Cardiac muscle cell (in vitro differentiated cells and primary cell): ENCODE results near the gene NACC1. TPM values are rescaled to one million over a fixed set of nuclear protein-coding genes. Genes with fewer than 3 reads are reported as not detected.
A peak's percentile ranks its signal among the peaks of the same experiment; 100 is the strongest.

Experiments
- DNase-seq, 2 donors: peaks; one replicate each; pipeline versions ENCODE4 v3.0.0 to v3.0.0-alpha.2; 2010 to 2017; ENCODE audit warnings: low read depth in 1 of 2, low spot score in 1 of 2
- H3K27ac ChIP-seq: fragments of 200-600 bp; sonication (generic); 2 replicates; pipeline ENCODE4 v1.5.1; 2016
- H3K27me3 ChIP-seq: fragments of 200-600 bp; sonication (generic); 2 replicates; pipeline ENCODE4 v1.6.0; 2016; ENCODE audit warnings: control low read depth
- H3K36me3 ChIP-seq: fragments of 200-600 bp; sonication (generic); 2 replicates; pipeline ENCODE4 v1.5.1; 2016; ENCODE audit warnings: control low read depth
- H3K4me1 ChIP-seq: fragments of 200-600 bp; sonication (generic); 2 replicates; pipeline ENCODE4 v1.8.1; 2017; ENCODE audit warnings: low read depth, mild to moderate bottlenecking, mixed run types
- H3K4me3 ChIP-seq: fragments of 200-600 bp; sonication (generic); 2 replicates; pipeline ENCODE4 v1.5.1; 2016; ENCODE audit warnings: mild to moderate bottlenecking
- H3K9me3 ChIP-seq: fragments of 200-600 bp; sonication (generic); 2 replicates; pipeline ENCODE4 v1.5.1; 2017; ENCODE audit warnings: low read depth, mild to moderate bottlenecking, control low read depth
- CTCF ChIP-seq: IDR thresholded peaks from 2 replicates; pipeline ENCODE4 v1.5.1; 2012; ENCODE audit warnings: low read depth, mild to moderate bottlenecking, low read length
- polyA plus RNA-seq: library from polyadenylated mRNA; unstranded; fragments of >200 nt; fragmentation: Nextera tagmentation; extraction: Ambion mirVana; gene quantifications from 2 replicates; pipeline ENCODE4 v1.2.1, GENCODE V29; 2016
- total RNA-seq: library from RNA; depleted of rRNA; stranded (reverse); fragments of >200 nt; gene quantifications from 2 replicates; pipeline ENCODE4 v1.2.3, GENCODE V29; 2016

The NACC1 gene
- total and polyA plus RNA-seq, 2 experiments from 2014 or later: 13.3 to 75.1 TPM

DNA sequence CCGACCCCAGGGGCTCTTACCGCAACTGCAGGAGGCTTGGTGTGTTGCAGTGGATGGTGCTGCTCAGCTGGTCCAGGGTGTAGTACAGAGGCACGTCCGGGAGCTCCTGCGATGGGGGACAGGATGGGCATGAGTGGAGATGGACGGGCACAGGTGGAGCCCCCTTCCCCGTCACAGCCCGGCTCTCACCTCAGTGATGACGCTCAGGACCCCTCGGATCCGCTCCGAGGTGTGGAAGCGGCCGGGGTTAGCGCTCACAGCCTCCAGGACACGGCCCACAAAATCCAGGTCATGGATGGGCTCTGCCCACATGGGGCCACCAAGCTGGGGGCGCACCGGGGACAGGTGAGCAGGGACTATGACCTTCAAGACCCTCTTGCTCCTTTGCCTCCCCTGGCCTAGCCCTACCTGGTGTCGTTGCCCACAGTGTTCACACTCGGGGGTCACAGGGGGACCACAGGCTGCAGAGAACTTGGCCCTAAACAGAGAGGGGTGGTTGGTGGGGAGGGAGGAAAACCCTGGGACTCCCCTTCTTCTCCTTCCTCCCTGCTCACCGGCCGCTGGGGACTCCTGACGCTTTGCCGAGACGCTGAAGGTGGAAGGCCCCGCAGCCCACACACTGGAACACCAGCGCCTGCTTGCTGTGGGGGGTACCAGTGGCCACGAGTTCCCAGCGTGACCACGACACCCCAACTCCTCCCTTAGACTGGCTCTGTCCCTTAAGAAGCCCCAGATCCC lies 8.5 kb upstream of the NACC1 start:
- no peak overlapping the region for H3K27ac ChIP-seq
- TF ChIP-seq CTCF: no peak
- no peaks in the 10 kb centered on the region for H3K9me3 ChIP-seq
- no peaks in the 10 kb centered on the region for H3K4me1 ChIP-seq
- peaks cover 3% of the 10 kb centered on the region for H3K36me3 ChIP-seq
- H3K4me3 ChIP-seq: no peak overlapping the region
- DNase-seq: no peak
- H3K27me3 ChIP-seq: no peaks in the 10 kb centered on the region

GRCh38 chr19:13110099-13110610 lies 7.9 kb upstream of the NACC1 start:
- no peak for TF ChIP-seq CTCF
- H3K36me3 ChIP-seq: peaks cover 5% of the 10 kb centered on the region

GRCh38 chr19:13112555-13112954 lies 5.5 kb upstream of the NACC1 start:
- peaks cover 5% of the 10 kb centered on the region for H3K36me3 ChIP-seq
- H3K27me3 ChIP-seq: no peaks in the 10 kb centered on the region
- no peak overlapping the region for H3K4me3 ChIP-seq
- H3K9me3 ChIP-seq: no peaks in the 10 kb centered on the region
- peaks cover 7% of the 10 kb centered on the region for H3K4me1 ChIP-seq
- DNase-seq: no peak
- no peak for TF ChIP-seq CTCF
- no peak overlapping the region for H3K27ac ChIP-seq

More at GRCh38 chr19:13110099-13110610, 7.9 kb upstream of the NACC1 start:
- Histone ChIP-seq H3K27ac (no peak overlapping the region), H3K27me3 (no peaks in the 10 kb centered on the region), H3K4me1 (peaks cover under 1% of the 10 kb centered on the region), H3K9me3 (no peaks in the 10 kb centered on the region), H3K4me3 (no peak overlapping the region)
- DNase-seq: no peak

DNA sequence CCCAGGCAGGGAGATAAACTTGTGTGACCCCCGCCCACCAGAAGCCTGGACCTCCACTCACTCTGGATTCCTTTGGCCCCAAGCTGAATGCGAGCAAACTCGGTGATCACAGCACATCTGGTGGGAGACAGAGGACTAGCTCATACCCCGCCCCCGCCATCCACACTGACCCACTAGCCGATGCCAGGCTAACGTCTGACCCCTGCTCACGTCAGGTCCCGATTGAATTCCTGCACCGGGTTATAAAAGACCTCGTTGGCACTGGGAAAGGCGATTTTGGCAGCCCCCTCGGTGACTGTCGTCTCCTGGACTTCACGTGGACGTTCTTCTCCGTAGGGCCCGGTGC lies 2.2 kb upstream of the NACC1 start:
- Histone ChIP-seq H3K27me3 (no peaks in the 10 kb centered on the region), H3K4me1 (peaks cover 11% of the 10 kb centered on the region), H3K36me3 (peaks cover 5% of the 10 kb centered on the region), H3K9me3 (no peaks in the 10 kb centered on the region), H3K27ac (peak overlapping the region; percentile 87), H3K4me3 (peak overlapping the region; percentile 85)
- DNase-seq: no peak
- no peak for TF ChIP-seq CTCF

GRCh38 chr19:13116282-13117175 lies 1.5 kb upstream of the NACC1 start, which contains the start of gene TRMT1:
TSS of gene TRMT1 (minus strand) at chr19:13116740. CDS start at chr19:13116399, 341 bp downstream.
- H3K4me1 ChIP-seq: peaks cover 11% of the 10 kb centered on the region
- H3K27ac ChIP-seq: peak within 1 kb of the TSS; percentile 87
- TF ChIP-seq CTCF: no peak
- H3K4me3 ChIP-seq: peak within 1 kb of the TSS; percentile 85
- H3K36me3 ChIP-seq: peaks cover 5% of the 10 kb centered on the region
- no peaks in the 10 kb centered on the region for H3K9me3 ChIP-seq
- no peaks in the 10 kb centered on the region for H3K27me3 ChIP-seq
- peak; percentile 92 to 95 for DNase-seq
